Progenitor cell of endocrine pancreas (in vitro differentiated cells): ENCODE data around the gene RASGRP2. TPM values are rescaled to one million over a fixed set of nuclear protein-coding genes. Genes with fewer than 3 reads are reported as not detected.

ENCODE experiments used
- DNase-seq: peaks from one replicate; pipeline ENCODE4 v3.0.0; 2021; ENCODE audit warnings: low spot score; ENCODE audit not compliant: unreplicated experiment
- H3K27ac Mint-ChIP-seq: 2 replicates; pipeline ENCODE4 v1.8.0; 2021; ENCODE audit warnings: mild to moderate bottlenecking, moderate library complexity, mixed read lengths
- H3K27me3 Mint-ChIP-seq: 2 replicates; pipeline ENCODE4 v1.8.0; 2021; ENCODE audit warnings: mixed read lengths
- H3K36me3 Mint-ChIP-seq: 2 replicates; pipeline ENCODE4 v1.8.0; 2022; ENCODE audit warnings: mixed read lengths; ENCODE audit not compliant: insufficient read depth
- H3K4me1 Mint-ChIP-seq: 2 replicates; pipeline ENCODE4 v1.8.0; 2021; ENCODE audit warnings: low read depth, mixed read lengths
- H3K4me3 Mint-ChIP-seq: 2 replicates; pipeline ENCODE4 v1.8.0; 2021; ENCODE audit warnings: low read depth, mild to moderate bottlenecking, moderate library complexity, mixed read lengths
- H3K9me3 Mint-ChIP-seq: 2 replicates; pipeline ENCODE4 v1.8.0; 2021; ENCODE audit warnings: low read depth, mixed read lengths
- total RNA-seq: library from RNA; stranded (reverse); gene quantifications from 2 replicates; pipeline ENCODE4 v1.2.1, GENCODE V29; 2021
- TF ChIP-seq, protein P1 (sequence below): fragments of 200-600 bp; sonication (generic); IDR thresholded peaks from one replicate; pipeline ENCODE4 v1.5.0; 2021; ENCODE audit warnings: antibody characterized with exemption, mild to moderate bottlenecking; ENCODE audit not compliant: unreplicated experiment

The RASGRP2 gene
- total RNA-seq, 1 donor from 2014 or later, result 0.53 TPM

- H3K27me3 Mint-ChIP-seq, result no peaks in the 10 kb centered on the region
- no peaks in the 10 kb centered on the region for H3K9me3 Mint-ChIP-seq
- no peak overlapping the region for H3K4me3 Mint-ChIP-seq
- H3K4me1 Mint-ChIP-seq, result no peaks in the 10 kb centered on the region
- TF ChIP-seq, protein P1, sequence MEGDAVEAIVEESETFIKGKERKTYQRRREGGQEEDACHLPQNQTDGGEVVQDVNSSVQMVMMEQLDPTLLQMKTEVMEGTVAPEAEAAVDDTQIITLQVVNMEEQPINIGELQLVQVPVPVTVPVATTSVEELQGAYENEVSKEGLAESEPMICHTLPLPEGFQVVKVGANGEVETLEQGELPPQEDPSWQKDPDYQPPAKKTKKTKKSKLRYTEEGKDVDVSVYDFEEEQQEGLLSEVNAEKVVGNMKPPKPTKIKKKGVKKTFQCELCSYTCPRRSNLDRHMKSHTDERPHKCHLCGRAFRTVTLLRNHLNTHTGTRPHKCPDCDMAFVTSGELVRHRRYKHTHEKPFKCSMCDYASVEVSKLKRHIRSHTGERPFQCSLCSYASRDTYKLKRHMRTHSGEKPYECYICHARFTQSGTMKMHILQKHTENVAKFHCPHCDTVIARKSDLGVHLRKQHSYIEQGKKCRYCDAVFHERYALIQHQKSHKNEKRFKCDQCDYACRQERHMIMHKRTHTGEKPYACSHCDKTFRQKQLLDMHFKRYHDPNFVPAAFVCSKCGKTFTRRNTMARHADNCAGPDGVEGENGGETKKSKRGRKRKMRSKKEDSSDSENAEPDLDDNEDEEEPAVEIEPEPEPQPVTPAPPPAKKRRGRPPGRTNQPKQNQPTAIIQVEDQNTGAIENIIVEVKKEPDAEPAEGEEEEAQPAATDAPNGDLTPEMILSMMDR, result no peak
- H3K27ac Mint-ChIP-seq, result no peak overlapping the region
- no peak for DNase-seq
- peaks cover 1% of the 10 kb centered on the region for H3K36me3 Mint-ChIP-seq
These were observed 41.1 kb upstream of the RASGRP2 start for GRCh38 chr11:64784813-64785581.

DNA sequence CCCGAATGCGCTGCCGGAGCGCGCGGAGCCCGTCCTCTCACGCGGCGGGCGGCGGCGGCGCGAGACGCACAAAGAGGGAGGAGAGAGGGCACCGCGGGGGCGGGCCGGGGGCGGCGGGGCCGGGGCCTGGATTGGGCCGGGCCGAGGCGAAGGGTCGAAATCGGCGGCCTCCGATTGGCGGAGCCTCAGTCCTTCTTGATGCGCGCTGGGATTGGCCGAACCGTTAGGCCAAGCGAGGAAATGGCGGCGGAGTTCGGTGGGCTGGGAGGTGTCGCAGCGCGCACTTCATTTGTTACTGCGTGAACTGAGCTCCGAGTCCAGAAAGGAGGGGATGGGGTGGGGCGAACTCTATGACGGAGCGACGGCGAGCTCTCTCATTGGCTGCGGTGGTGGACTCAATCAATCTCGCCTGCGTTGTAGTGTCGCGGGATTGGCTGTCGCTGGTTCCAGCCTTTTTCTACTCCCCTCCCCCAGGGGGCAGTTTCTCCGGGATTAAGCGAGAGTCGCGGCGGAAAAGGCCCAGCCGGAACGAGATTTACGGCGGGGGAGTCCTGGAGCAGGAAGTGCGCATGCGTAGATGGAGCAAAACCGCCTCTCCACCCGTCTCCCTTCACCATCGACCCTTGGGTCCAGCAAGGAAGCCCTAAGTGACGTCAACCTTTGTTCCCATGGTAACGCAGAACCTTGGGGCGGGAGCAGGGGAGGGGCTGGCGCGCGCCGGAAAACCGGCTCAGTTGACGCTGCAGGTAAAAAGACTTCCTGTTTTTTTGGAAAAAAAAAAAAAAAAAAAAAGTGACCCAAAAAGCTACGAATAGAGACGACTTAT is 34.7 kb upstream of the RASGRP2 start, which contains the start of gene SF1:
Gene SF1 (minus strand): TSS at position 70 of the 826 bp plus-strand sequence. CDS start 150 bp downstream, outside the sequence.
- TF ChIP-seq, protein P1, result no peak

GRCh38 chr11:64778223-64778472 is 34.2 kb upstream of the RASGRP2 start:
- no peak for DNase-seq
- Mint-ChIP-seq H3K27me3 (no peaks in the 10 kb centered on the region), H3K36me3 (peaks cover 30% of the 10 kb centered on the region), H3K4me1 (peaks cover 27% of the 10 kb centered on the region), H3K9me3 (no peaks in the 10 kb centered on the region), H3K27ac (no peak overlapping the region), H3K4me3 (peak overlapping the region; percentile 87)
- TF ChIP-seq, protein P1, result no peak

More for the DNA sequence above, 34.7 kb upstream of the RASGRP2 start, which contains the start of gene SF1:
- Mint-ChIP-seq H3K9me3 (no peaks in the 10 kb centered on the region), H3K27ac (peak within 1 kb of the TSS; percentile 99), H3K36me3 (peaks cover 26% of the 10 kb centered on the region), H3K27me3 (no peaks in the 10 kb centered on the region), H3K4me3 (peak within 1 kb of the TSS; percentile 93), H3K4me1 (peaks cover 25% of the 10 kb centered on the region)
- peak; percentile 98 for DNase-seq

- H3K4me1 Mint-ChIP-seq, result peaks cover 27% of the 10 kb centered on the region
- H3K36me3 Mint-ChIP-seq, result peaks cover 34% of the 10 kb centered on the region
- H3K4me3 Mint-ChIP-seq, result peak overlapping the region; percentile 93
- peak; percentile 59 for DNase-seq
- peak overlapping the region; percentile 97 for H3K27ac Mint-ChIP-seq
- TF ChIP-seq, protein P1, result no peak
- H3K27me3 Mint-ChIP-seq, result no peaks in the 10 kb centered on the region
- no peaks in the 10 kb centered on the region for H3K9me3 Mint-ChIP-seq
These were observed 33.7 kb upstream of the RASGRP2 start for GRCh38 chr11:64777449-64778222.

GRCh38 chr11:64776875-64777274 is 32.9 kb upstream of the RASGRP2 start:
- Mint-ChIP-seq H3K27me3 (no peaks in the 10 kb centered on the region), H3K9me3 (no peaks in the 10 kb centered on the region), H3K4me1 (peaks cover 32% of the 10 kb centered on the region), H3K36me3 (peaks cover 41% of the 10 kb centered on the region), H3K4me3 (peak overlapping the region; percentile 93), H3K27ac (peak overlapping the region; percentile 97)
- no peak for DNase-seq
- TF ChIP-seq, protein P1, result no peak
